NCI-H510A (cell line): ENCODE measurements around the gene TP53I11.

Source experiments
- DNase-seq: peaks from one replicate; lab custom pipeline; 2025; lab: John Stamatoyannopoulos, UW

The TP53I11 gene

DNA sequence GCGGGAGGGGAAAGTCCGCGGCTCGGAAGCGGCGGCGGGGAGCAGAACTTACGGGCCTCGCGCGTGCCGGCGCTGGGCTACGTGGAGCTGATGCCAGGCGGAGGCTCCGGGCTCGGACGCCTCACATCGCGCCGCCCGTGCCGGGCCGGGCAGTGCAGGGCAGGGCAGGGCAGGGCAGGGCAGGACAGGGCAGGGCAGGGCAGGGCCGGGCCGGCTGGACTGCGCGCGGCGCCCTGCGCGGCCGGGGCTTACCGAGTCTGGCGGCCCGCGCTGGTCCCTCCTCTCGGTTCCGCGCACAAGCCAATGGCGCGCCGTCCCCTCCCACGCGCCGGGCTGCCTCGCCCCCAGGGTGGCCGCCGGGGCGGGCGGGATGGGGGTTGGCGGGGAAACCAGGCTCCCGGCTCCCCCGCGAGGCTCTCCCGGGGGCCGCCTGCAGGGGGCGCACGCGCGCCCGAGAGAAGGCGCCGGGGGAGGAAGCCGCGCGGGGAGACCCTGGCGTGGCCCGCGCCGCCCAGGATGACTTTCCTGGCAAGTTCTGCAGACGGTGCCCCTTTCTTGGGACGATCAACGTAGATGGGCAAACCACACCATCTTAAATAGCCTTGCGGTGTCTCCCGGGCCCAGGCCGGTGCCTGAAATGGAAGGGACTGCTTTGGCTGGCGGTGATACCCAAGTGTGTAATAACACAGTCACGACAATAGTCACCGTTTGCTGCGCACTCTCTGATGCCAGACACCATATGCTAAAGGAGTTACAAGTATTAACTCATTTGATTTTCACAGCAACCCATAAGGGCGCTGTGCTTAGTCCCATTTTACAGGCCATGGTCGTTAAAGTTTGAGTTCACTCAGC is at the start of gene TP53I11:
Gene TP53I11 (minus strand): TSS at position 259 of the 852 bp plus-strand sequence. CDS start 12,548 bp downstream, outside the sequence.
- no peak for DNase-seq

- no peak for DNase-seq
Measured at GRCh38 chr11:44999068-44999467, 48.4 kb upstream of the TP53I11 start.

- DNase-seq = no peak
Measured at GRCh38 chr11:44998051-44998450, 47.4 kb upstream of the TP53I11 start.

DNA sequence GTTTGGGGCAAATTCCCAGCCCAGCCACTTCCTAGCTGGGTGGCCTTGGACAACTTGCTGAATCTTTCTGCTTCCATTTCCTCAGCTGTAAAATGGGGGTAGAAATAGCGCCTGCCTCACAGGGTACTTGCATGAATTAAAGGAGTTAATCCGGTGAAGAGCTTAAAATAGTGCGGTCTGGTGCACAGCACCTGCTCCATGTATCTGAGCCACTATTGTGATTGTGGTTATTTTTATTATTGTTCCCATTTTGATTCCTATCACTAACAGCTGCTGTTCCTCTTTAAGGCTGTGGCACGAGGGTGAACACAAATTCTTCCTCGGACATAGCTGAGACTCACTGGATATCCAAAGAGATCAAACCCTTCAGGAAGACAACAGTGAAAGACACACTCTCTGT is 46.9 kb upstream of the TP53I11 start:
- DNase-seq = no peak

DNA sequence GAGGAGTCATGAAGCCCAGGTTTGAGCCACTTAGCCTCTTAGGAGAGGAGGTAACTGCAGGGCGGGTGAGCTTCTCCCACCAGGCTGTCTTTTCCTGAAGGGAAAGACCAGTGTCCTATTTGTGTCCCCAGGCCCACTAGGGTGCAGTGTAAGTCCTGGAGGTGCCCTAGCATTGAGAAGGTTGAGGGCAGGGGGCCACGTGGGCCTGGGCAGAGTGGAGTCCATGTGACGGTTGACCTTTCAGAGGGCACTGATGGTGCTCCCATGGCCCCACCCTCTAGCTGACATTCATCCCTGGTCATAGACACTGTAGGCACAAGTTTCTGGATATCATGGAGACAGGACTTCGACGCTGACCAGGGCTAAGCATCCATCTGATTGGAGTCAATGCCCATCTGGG is 44.1 kb upstream of the TP53I11 start:
- no peak for DNase-seq

DNA sequence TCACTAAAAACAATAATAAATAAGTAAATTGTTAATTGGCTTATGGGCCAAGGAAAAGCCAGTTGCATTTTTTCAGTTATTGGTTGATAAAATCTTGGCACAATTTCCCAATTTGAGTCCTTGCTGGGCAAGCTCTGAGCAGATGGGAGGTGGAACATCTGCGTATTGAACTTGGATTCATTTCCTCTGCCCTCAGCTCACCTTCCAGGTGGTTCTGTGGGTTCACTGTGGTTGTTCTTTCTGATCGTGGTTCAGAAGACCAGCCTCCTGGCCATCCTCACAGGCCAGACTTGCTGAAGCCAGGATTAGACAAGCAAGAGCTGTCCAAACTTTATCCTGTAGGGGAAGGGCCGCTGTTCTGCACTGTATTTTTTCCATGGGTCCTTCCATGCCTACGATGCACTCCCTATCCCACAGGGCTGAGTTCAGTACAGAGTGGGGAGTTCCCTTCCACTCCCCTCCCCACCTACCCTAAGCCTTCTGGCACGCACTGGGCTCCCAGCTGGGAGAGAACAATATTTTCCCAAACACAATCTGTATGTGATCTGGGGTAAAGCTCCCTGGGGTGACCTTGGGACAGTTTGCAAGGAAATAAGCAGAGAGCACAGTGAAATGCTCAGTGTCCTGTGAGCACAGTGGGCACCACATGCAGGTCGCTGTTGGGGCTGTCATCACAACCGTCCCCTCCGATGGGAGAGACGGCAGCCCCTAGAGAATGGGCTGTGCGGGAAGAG is 43.5 kb upstream of the TP53I11 start:
- DNase-seq = no peak

DNA sequence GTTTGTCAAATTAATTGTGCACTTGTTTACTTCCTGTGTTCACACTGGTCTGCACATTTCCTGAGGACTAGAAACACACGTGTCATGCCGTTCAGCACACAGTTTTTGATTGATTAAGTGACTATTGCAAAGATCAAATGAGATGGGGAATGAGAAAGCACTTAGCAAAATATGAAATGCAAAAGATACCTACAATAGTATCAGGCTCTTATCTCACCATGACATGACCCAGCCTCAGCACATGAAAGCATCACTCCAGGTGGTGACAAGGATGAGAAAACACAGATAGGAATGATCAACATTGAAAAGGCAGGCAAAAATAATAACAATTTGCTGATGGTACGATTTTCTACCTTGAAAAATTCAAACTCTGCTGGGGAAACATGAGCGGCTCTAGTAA is 42.1 kb upstream of the TP53I11 start:
- DNase-seq = no peak

- no peak for DNase-seq
Measured at GRCh38 chr11:44992181-44992582, 41.5 kb upstream of the TP53I11 start.

GRCh38 chr11:44990665-44991064 is 40.0 kb upstream of the TP53I11 start:
- DNase-seq = no peak

GRCh38 chr11:44989831-44990566 is 39.3 kb upstream of the TP53I11 start:
- no peak for DNase-seq

DNA sequence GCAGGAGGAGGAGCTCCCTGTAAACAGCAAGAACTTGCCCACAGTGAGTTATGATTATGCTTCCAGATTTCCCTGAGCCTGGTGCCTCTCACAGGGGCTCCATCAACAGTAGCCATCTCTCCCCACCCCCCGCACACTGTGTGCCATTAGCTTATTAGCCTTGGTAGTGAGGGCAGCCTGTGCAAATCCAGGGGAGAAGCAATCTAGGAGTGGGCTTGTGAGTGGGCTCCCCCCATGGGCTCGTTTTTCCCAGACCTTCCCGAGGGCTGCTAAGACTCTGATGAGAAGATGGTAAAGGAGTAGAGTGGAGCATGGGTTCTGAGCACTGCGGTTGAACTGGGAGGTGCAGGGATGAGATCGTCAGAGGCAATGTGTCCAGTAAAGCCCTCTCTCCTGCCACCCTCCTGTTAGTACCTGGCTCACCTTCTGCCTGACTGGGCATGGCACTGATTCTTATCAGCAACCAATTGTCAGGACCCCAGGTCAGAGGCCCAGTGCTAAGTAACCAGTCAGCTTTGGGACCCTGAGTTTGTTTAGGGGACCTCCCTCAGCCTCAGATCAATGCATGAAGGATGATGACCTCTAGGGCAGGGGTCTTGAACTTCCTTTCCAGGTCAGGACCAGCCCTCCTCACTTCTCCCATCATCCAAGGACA is 38.4 kb upstream of the TP53I11 start:
- no peak for DNase-seq

- no peak for DNase-seq
Measured at GRCh38 chr11:44988111-44988510, 37.4 kb upstream of the TP53I11 start.

- no peak for DNase-seq
Measured at GRCh38 chr11:44987506-44987905, 36.8 kb upstream of the TP53I11 start.

GRCh38 chr11:44986315-44986714 is 35.6 kb upstream of the TP53I11 start:
- DNase-seq = no peak

- DNase-seq = no peak
Measured at GRCh38 chr11:44985721-44986120, 35.0 kb upstream of the TP53I11 start.

DNA sequence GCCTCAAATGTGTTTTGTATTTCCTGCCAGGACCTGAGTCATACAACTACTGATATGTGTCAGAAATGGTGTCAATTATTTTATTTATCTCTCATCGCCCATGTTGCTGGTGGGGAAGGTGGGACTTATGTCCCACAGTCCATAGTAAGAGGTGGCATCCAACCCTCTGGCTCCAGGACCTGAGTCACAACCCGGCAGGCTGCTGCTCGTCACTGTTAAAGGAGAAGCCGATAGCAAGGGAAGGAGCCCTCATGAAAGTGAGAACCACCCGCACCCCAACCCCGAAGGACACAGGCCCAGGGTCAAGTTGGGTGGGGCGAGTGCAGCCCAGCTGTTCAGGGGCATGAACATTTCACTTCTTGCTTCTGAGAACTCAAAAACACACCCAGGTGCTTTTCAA is 33.1 kb upstream of the TP53I11 start:
- no peak for DNase-seq

- no peak for DNase-seq
Measured at GRCh38 chr11:44982496-44983062, 31.9 kb upstream of the TP53I11 start.

DNA sequence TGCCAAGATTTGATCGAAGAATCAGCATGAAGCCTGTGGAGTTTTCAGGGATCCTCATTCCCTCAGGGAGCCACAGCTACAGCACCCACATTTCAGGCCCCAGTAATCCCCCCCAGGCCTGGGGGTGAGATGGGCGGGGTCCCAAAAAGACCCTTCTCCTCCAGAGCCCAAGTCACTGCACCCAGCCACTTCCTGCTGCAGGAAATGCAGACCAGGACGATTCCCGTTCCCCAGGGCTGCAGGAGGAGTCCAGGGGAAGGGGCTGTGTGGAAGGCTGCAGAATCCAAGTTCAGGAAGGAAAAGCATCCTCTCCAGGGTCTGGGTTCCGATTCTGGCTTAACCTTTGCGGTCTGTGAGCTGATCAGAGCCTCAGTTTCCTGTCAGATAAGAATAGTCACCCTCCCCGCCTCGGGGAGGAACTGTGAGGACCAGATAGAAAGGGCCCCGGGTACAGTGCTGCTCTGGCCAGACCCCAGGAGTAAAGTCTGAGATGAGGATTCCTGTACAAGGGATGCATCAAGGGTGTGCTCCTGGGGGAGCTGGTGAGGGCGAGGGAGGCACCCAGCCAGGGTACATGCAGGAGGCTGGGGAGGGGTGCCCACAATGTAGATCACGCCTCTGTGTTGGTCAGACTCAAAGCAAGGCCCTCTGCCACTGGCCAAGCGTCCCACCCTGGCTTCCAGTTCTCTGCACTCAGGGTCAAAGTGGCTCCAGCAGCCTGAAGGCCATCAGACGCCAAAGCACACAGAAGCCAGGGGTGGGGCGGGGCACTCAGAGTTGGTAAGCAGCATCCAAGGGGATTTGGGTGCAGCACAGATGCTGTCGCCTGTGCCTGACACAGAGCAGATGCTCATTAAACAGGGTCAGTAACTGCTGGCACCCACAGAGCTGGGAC is 30.1 kb upstream of the TP53I11 start:
- no peak for DNase-seq

GRCh38 chr11:44979543-44980399 is 29.1 kb upstream of the TP53I11 start:
- no peak for DNase-seq

GRCh38 chr11:44978961-44979331 is 28.3 kb upstream of the TP53I11 start:
- DNase-seq = peak; percentile 7
